H1 (cell line): Measurements from ENCODE around the gene TESMIN. TPM values are rescaled to one million over a fixed set of nuclear protein-coding genes. Genes with fewer than 3 reads are reported as not detected.

ENCODE experiments used
- CHD2 ChIP-seq: IDR thresholded peaks from 2 replicates; pipeline ENCODE4 v1.6.1; 2012; ENCODE audit warnings: low read length, improper control_type of control experiment
- CTCF ChIP-seq, 3 experiments: IDR thresholded peaks; 1 replicate in 2 of 3; 2 replicates in 1 of 3; pipeline versions ENCODE4 v1.5.1 to v1.6.1; 2011; ENCODE audit warnings: low read length in 3 of 3, mild to moderate bottlenecking in 3 of 3, inconsistent platforms in 2 of 3, low read depth in 1 of 3, moderate library complexity in 1 of 3; ENCODE audit not compliant: insufficient read depth in 1 of 3; ENCODE audit errors: control extremely low read depth in 1 of 3
- RAD21 ChIP-seq, 2 experiments: IDR thresholded peaks in 1 of 2; conservative IDR thresholded peaks in 1 of 2; 2 replicates each; pipeline ENCODE4 v1.6.1; 2011; ENCODE audit warnings: low read depth in 2 of 2, low read length in 2 of 2, improper control_type of control experiment in 1 of 2, inconsistent platforms in 1 of 2, mild to moderate bottlenecking in 1 of 2, moderate library complexity in 1 of 2
- polyA plus RNA-seq, 7 experiments: library from polyadenylated mRNA; depleted of rRNA in 3 of 7; stranded (reverse) in 5 of 7; unstranded in 2 of 7; fragments of >200 nt in 5 of 7; fragments of 200-250 nt in 2 of 7; gene quantifications; 1 replicate in 5 of 7; 2 replicates in 1 of 7; 4 replicates in 1 of 7; pipeline versions ENCODE4 v1.2.1 to v1.2.3, GENCODE V29; 2011 to 2013; ENCODE audit warnings: missing spikeins in 2 of 7, mixed read lengths in 2 of 7
- total RNA-seq: library from RNA; stranded (reverse); fragmentation: NEBNext Ultra II Directional; extraction: Animal tissue kit (Norgen Biotek cat#: 25700); gene quantifications from 2 replicates; pipeline ENCODE4 v1.2.1, GENCODE V29; 2021

TESMIN gene
- total and polyA plus RNA-seq, 2 of the 8 experiments (the other 6 are each of a cell fraction or from before 2014, with no cell fraction given) = 22.6 to 61.1 TPM

GRCh38 chr11:68658661-68659060 is 92.7 kb downstream of the TESMIN start (continued):
- TF ChIP-seq CTCF (IDR thresholded peaks at IDR 0.05; ENCODE audit: control extremely low read depth in 1 of 3, insufficient read depth in 1 of 3, low read depth in 1 of 3, low read length in 3 of 3) = no peak
- TF ChIP-seq CHD2 = no peak
- TF ChIP-seq RAD21 (IDR thresholded peaks at IDR 0.05 in 1 of 2, conservative IDR thresholded peaks at IDR 0.05 in 1 of 2; ENCODE audit: low read depth in 2 of 2, low read length in 2 of 2) = no peak
